PC-9 (cell line): ENCODE measurements around the gene HTR2A.

Experiments used
- EZH2 ChIP-seq: fragments of 200-600 bp; sonication (generic); IDR thresholded peaks from 2 replicates; pipeline ENCODE4 v1.8.0; 2017; ENCODE audit warnings: antibody characterized with exemption, low read depth
- TF ChIP-seq, protein P1 (sequence below): fragments of 200-600 bp; sonication (generic); conservative IDR thresholded peaks from 2 replicates; pipeline ENCODE4 v1.6.1; 2017; ENCODE audit warnings: mixed run types, antibody characterized with exemption, mild to moderate bottlenecking, moderate library complexity

DNA sequence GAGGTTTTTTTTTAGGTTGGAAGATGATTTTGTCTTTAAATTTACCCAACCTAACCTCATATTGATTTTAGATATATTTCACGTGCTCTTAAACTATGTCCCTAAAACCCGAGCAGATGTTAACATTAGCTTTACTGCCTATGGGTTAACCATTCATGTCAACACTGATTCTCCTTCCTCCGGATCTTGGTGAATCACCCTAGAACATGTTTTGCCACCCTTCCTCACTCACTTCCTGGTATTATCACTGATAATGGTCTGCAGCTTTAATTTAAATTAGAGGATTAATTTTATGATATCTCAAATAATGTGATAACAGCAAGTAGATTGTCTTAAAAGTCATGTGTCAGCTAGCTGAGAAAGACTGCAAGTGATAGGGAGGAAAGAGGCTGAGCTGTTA, 31.9 kb downstream of the HTR2A start:
- TF ChIP-seq, protein P1, sequence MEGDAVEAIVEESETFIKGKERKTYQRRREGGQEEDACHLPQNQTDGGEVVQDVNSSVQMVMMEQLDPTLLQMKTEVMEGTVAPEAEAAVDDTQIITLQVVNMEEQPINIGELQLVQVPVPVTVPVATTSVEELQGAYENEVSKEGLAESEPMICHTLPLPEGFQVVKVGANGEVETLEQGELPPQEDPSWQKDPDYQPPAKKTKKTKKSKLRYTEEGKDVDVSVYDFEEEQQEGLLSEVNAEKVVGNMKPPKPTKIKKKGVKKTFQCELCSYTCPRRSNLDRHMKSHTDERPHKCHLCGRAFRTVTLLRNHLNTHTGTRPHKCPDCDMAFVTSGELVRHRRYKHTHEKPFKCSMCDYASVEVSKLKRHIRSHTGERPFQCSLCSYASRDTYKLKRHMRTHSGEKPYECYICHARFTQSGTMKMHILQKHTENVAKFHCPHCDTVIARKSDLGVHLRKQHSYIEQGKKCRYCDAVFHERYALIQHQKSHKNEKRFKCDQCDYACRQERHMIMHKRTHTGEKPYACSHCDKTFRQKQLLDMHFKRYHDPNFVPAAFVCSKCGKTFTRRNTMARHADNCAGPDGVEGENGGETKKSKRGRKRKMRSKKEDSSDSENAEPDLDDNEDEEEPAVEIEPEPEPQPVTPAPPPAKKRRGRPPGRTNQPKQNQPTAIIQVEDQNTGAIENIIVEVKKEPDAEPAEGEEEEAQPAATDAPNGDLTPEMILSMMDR = no peak
- no peak for TF ChIP-seq EZH2
